Activated CD8-positive, alpha-beta memory T cell treated with anti-CD3 and anti-CD28 coated beads, Interleukin-2, amount 50 U/mL, for 48 hours (primary cell): ENCODE data around the gene IPPK.
"Not testable (repeated sequence)": the region's sequence is repeated elsewhere in the genome, so short reads cannot be mapped to it uniquely, and the experiment has no call there.

ENCODE experiments used
- DNase-seq: peaks from one replicate; pipeline ENCODE4 v3.0.0-alpha.2; 2020

IPPK gene

GRCh38 chr9:92592537-92592936 is 77.4 kb downstream of the IPPK start:
- no peak for DNase-seq

- DNase-seq: no peak
Observed at GRCh38 chr9:92590377-92590776, 79.6 kb downstream of the IPPK start.

GRCh38 chr9:92589923-92590322 is 80.0 kb downstream of the IPPK start:
- DNase-seq: no peak

- DNase-seq: no peak
Observed at GRCh38 chr9:92576175-92576574, 93.8 kb downstream of the IPPK start.

GRCh38 chr9:92573612-92574011 is 96.3 kb downstream of the IPPK start:
- DNase-seq: not testable (repeated sequence)

GRCh38 chr9:92571871-92572270 is 98.1 kb downstream of the IPPK start:
- DNase-seq: not testable (repeated sequence)

- no peak for DNase-seq
Observed at GRCh38 chr9:92564982-92565381, 104.9 kb downstream of the IPPK start.

GRCh38 chr9:92564504-92564903 is 105.4 kb downstream of the IPPK start:
- no peak for DNase-seq
